OCI-LY7 (cell line): ENCODE measurements around the gene FCAR. TPM values are rescaled to one million over a fixed set of nuclear protein-coding genes. Genes with fewer than 3 reads are reported as not detected.
"Not testable (repeated sequence)": the region's sequence is repeated elsewhere in the genome, so short reads cannot be mapped to it uniquely, and the experiment has no call there.

Experiments
- BruUV-seq: library from RNA; stranded (reverse); fragments of 400-500 nt; replicated peaks from 2 replicates; lab custom pipeline; 2021; lab: Mats Ljungman, UMichigan
- CTCF ChIA-PET: fragments of 300-600 bp; sonication (Branson Sonifier 250); formaldehyde crosslinking; loops from one replicate; lab custom pipeline; 2022; ENCODE audit warnings: antibody characterized with exemption; ENCODE audit not compliant: unreplicated experiment; lab: Charles Lee
- POLR2A ChIA-PET: fragments of 300-600 bp; sonication (Branson Sonifier 250); formaldehyde crosslinking; loops from one replicate; lab custom pipeline; 2022; ENCODE audit warnings: antibody characterized with exemption; lab: Charles Lee
- DNase-seq: peaks from one replicate; pipeline ENCODE4 v3.0.0-alpha.2; 2015; ENCODE audit warnings: low spot score
- H2AFZ ChIP-seq: fragments of 200-600 bp; sonication (generic), shearing (Covaris generic); 2 replicates; pipeline ENCODE4 v1.6.1; 2014; ENCODE audit warnings: mild to moderate bottlenecking, antibody characterized with exemption, low read length, moderate library complexity
- H3K27ac ChIP-seq: fragments of 200-600 bp; sonication (generic); 2 replicates; pipeline ENCODE4 v1.5.1; 2014; ENCODE audit warnings: mixed run types, low read depth, mild to moderate bottlenecking, moderate library complexity, low read length, inconsistent platforms; ENCODE audit not compliant: poor library complexity, severe bottlenecking
- H3K36me3 ChIP-seq: fragments of 200-600 bp; sonication (generic); 2 replicates; pipeline ENCODE4 v1.6.1; 2014; ENCODE audit warnings: mild to moderate bottlenecking, antibody characterized with exemption, low read length, moderate library complexity, mixed read lengths; ENCODE audit not compliant: insufficient read depth
- H3K4me1 ChIP-seq: fragments of 200-600 bp; sonication (generic); 2 replicates; pipeline ENCODE4 v1.5.1; 2014; ENCODE audit warnings: mild to moderate bottlenecking, low read length; ENCODE audit not compliant: insufficient read depth, poor library complexity, severe bottlenecking
- H3K4me2 ChIP-seq: fragments of 200-600 bp; sonication (generic); 2 replicates; pipeline ENCODE4 v1.6.1; 2014; ENCODE audit warnings: mild to moderate bottlenecking, low read length
- H3K4me3 ChIP-seq: fragments of 200-600 bp; sonication (generic); 2 replicates; pipeline ENCODE4 v1.5.1; 2014; ENCODE audit warnings: mild to moderate bottlenecking, low read depth, low read length; ENCODE audit not compliant: poor library complexity, severe bottlenecking
- H3K79me2 ChIP-seq: fragments of 200-600 bp; sonication (generic); 2 replicates; pipeline ENCODE4 v1.6.1; 2016; ENCODE audit warnings: low read depth, mild to moderate bottlenecking, low read length, moderate library complexity, mixed read lengths; ENCODE audit not compliant: insufficient read depth
- H3K9me2 ChIP-seq: fragments of 200-600 bp; sonication (generic); 2 replicates; pipeline ENCODE4 v1.6.1; 2016; ENCODE audit warnings: mild to moderate bottlenecking, low read length, mixed read lengths; ENCODE audit not compliant: insufficient read depth
- H3K9me3 ChIP-seq: fragments of 200-600 bp; sonication (generic); 2 replicates; pipeline ENCODE4 v1.6.1; 2014; ENCODE audit warnings: mild to moderate bottlenecking, mixed run types, low read length, mixed read lengths
- H4K20me1 ChIP-seq: fragments of 200-600 bp; sonication (generic); 2 replicates; pipeline ENCODE4 v1.6.1; 2014; ENCODE audit warnings: mild to moderate bottlenecking, antibody characterized with exemption, low read length, moderate library complexity, mixed read lengths; ENCODE audit not compliant: insufficient read depth
- EZH2phosphoT487 ChIP-seq: fragments of 200-600 bp; sonication (generic); IDR thresholded peaks from 2 replicates; pipeline ENCODE4 v1.6.1; 2018; ENCODE audit warnings: low read depth, borderline replicate concordance, mild to moderate bottlenecking, mixed run types, antibody characterized with exemption, low read length, moderate library complexity, mixed read lengths
- intact Hi-C: fragments of 100-400 bp; cut with micrococcal nuclease; formaldehyde crosslinking; loops from one replicate; pipeline ENCODE4 v1.10.0; 2022; ENCODE audit not compliant: unreplicated experiment
- total RNA-seq, 2 experiments: library from RNA; depleted of rRNA in 1 of 2; stranded (reverse); fragments of >200 nt in 1 of 2; shearing (Covaris generic) in 1 of 2; gene quantifications; 2 replicates each; pipeline ENCODE4 v1.2.3, GENCODE V29; 2014 to 2022
- TF ChIP-seq, protein P1 (sequence below): fragments of 200-600 bp; sonication (generic); conservative IDR thresholded peaks from 2 replicates; pipeline ENCODE4 v1.5.1; 2014; ENCODE audit warnings: mild to moderate bottlenecking, antibody characterized with exemption, low read length, moderate library complexity, mixed read lengths

FCAR gene
- total RNA-seq, 2 experiments from 2014 or later, result not detected

DNA sequence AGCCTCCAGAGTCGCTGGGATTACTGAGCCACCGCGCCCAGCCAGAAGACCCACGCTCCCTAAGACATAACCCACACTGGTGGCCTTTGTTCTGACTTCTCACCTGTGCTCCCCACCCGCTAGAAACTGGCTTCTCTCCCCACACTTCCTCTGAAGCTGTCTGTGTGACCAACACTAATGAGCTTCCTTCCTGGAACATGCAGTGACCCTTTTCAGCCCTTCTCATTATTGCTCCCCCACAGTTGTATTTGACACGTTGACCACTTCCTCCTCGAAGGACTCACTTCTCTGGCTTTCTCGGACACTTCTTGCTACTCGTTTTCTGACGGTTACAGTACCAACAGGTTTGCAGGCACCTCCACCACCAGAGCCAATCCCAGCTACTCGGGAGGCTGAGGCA, 42.8 kb downstream of the FCAR start:
- H3K9me2 ChIP-seq, result no peaks in the 10 kb centered on the region
- 0 out of 2 replicates have a peak overlapping the region, but pooled peaks have one; percentile 33 for H2AFZ ChIP-seq
- intact Hi-C loops, result no loop called here
- no TSS peak for BruUV-seq
- no peaks in the 10 kb centered on the region for H3K36me3 ChIP-seq
- CTCF ChIA-PET, result no interaction called here
- no peak for TF ChIP-seq EZH2phosphoT487
- TF ChIP-seq, protein P1, sequence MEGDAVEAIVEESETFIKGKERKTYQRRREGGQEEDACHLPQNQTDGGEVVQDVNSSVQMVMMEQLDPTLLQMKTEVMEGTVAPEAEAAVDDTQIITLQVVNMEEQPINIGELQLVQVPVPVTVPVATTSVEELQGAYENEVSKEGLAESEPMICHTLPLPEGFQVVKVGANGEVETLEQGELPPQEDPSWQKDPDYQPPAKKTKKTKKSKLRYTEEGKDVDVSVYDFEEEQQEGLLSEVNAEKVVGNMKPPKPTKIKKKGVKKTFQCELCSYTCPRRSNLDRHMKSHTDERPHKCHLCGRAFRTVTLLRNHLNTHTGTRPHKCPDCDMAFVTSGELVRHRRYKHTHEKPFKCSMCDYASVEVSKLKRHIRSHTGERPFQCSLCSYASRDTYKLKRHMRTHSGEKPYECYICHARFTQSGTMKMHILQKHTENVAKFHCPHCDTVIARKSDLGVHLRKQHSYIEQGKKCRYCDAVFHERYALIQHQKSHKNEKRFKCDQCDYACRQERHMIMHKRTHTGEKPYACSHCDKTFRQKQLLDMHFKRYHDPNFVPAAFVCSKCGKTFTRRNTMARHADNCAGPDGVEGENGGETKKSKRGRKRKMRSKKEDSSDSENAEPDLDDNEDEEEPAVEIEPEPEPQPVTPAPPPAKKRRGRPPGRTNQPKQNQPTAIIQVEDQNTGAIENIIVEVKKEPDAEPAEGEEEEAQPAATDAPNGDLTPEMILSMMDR, result no peak
- no peaks in the 10 kb centered on the region for H3K79me2 ChIP-seq
- peak; percentile 20 for DNase-seq
- no peak overlapping the region for H3K27ac ChIP-seq
- peaks cover 7% of the 10 kb centered on the region for H3K4me1 ChIP-seq
- H3K4me2 ChIP-seq, result no peak overlapping the region
- no peaks in the 10 kb centered on the region for H4K20me1 ChIP-seq
- no peak overlapping the region for H3K4me3 ChIP-seq
- POLR2A ChIA-PET, result no interaction called here
- no peaks in the 10 kb centered on the region for H3K9me3 ChIP-seq

DNA sequence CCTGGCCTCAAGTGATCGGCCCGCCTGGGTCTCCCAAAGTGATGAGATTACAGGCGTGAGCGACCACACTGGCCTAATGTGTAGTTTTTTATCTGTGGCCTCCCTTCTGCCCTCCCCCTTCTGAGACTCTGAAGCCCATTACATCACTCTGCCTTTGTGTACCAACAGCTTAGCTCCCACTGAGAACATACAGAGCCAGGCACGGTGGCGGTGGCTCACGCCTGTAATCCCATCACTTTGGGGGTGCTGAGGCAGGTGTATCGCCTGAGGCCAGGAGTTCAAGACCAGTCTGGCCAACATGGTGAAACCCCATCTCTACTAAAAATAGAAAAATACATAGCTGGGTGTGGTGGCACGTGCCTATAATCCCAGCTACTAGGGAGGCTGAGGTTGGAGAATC, 44.5 kb downstream of the FCAR start:
- Histone ChIP-seq H3K27ac (no peak overlapping the region), H3K9me2 (no peaks in the 10 kb centered on the region), H3K79me2 (no peaks in the 10 kb centered on the region), H3K4me3 (no peak overlapping the region), H4K20me1 (no peaks in the 10 kb centered on the region), H2AFZ (no peak overlapping the region), H3K4me2 (no peak overlapping the region), H3K4me1 (peaks cover 7% of the 10 kb centered on the region), H3K36me3 (no peaks in the 10 kb centered on the region), H3K9me3 (no peaks in the 10 kb centered on the region)
- intact Hi-C loops, result no loop called here
- DNase-seq, result no peak
- no TSS peak for BruUV-seq
- POLR2A ChIA-PET, result no interaction called here
- CTCF ChIA-PET, result no interaction called here
- TF ChIP-seq EZH2phosphoT487, result no peak
- TF ChIP-seq, protein P1, result no peak

DNA sequence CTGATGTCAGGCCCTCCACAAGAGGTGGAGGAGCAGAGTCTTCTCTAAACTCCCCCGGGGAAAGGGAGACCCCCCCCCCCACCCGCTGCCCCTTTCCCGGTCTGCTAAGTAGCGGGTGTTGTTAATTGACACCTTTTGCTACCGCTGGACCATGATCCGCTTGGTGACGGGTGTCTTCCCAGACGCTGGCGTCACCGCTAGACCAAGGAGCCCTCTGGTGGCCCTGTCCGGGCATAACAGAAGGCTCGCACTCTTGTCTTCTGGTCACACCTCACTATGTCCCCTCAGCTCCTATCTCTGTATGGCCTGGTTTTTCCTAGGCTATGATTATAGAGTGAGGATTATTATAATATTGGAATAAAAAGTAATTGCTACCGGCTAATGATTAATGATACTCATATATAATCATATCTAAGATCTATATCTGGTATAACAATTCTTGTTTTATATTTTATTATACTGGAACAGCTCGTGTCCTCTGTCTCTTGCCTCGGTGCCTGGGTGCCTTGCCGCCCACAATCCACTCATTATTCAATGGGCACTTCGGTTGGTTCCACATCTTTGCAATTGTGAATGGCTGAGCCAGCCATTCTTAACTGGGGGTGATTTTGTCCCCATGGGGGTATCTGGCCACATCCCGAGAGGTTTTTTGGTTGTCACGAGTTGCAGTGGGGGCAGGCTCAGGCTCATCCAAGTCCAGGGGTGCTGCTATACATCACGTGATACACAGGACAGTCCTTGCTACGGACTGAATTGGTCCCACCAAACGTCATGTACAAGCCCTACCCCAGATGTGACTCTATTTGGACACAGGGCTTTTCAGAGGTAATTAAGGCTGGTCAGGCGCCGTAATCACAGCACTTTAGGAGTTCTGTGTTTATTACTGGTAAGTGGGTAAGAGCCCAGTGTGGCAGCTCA, 45.9 kb downstream of the FCAR start:
- CTCF ChIA-PET, H3K4me3 ChIP-seq, H3K36me3 ChIP-seq, H3K9me3 ChIP-seq, H4K20me1 ChIP-seq, H2AFZ ChIP-seq, H3K79me2 ChIP-seq, POLR2A ChIA-PET, BruUV-seq, intact Hi-C loops, H3K9me2 ChIP-seq, H3K4me2 ChIP-seq, H3K27ac ChIP-seq, DNase-seq, H3K4me1 ChIP-seq: not testable (repeated sequence)
- TF ChIP-seq, protein P1, result peak; percentile 45
